Measurements from ENCODE around the gene RTN4IP1. TPM values are rescaled to one million over a fixed set of nuclear protein-coding genes. Genes with fewer than 3 reads are reported as not detected.

RTN4IP1 gene
- total and polyA plus RNA-seq, 7 donors, result 10.0 to 25.6 (median 11.6) TPM

DNA sequence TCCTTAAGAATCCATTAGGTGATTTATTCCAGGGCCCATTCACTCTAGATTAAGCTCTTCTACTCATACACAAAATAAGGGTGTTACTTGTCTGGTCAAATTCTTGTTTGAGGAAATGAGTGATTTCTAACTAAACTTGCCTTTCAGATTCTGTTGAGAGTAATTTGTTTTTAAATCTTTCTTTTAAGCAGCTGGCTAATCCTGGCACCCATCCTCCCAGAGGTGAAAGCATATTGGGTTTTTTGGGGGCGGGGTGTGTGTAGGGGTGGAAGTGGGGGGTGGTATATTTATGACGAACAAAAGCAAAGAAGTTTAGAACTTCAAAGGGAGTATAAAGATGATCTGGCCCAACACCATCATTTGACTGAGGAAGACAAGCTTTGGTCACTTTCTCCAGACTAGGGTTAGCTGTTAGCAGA lies 94.7 kb downstream of the RTN4IP1 start:
- no peaks in the 10 kb centered on the region for H3K4me1 ChIP-seq
- no peak for ATAC-seq
- H3K27me3 ChIP-seq (ENCODE audit: insufficient read depth in 3 of 3, low read length in 2 of 3), result peaks cover 0 to 4% (median 4%) of the 10 kb centered on the region in 3 donors
- TF ChIP-seq, protein P1, sequence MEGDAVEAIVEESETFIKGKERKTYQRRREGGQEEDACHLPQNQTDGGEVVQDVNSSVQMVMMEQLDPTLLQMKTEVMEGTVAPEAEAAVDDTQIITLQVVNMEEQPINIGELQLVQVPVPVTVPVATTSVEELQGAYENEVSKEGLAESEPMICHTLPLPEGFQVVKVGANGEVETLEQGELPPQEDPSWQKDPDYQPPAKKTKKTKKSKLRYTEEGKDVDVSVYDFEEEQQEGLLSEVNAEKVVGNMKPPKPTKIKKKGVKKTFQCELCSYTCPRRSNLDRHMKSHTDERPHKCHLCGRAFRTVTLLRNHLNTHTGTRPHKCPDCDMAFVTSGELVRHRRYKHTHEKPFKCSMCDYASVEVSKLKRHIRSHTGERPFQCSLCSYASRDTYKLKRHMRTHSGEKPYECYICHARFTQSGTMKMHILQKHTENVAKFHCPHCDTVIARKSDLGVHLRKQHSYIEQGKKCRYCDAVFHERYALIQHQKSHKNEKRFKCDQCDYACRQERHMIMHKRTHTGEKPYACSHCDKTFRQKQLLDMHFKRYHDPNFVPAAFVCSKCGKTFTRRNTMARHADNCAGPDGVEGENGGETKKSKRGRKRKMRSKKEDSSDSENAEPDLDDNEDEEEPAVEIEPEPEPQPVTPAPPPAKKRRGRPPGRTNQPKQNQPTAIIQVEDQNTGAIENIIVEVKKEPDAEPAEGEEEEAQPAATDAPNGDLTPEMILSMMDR (IDR thresholded peaks at IDR 0.05), result no peak
- H3K4me3 ChIP-seq, result no peak overlapping the region
- H3K27ac ChIP-seq, result no peak overlapping the region
- 68 to 76% (median 73%) methylated on average over 2 of the region's 2 CpGs for WGBS, 3 donors
- H3K9me3 ChIP-seq, result no peaks in the 10 kb centered on the region
- no peak for DNase-seq
- intact Hi-C loops (cut with DNase I), result no loop called here
- no peaks in the 10 kb centered on the region for H3K36me3 ChIP-seq (ENCODE audit: insufficient read depth in 1 of 2, low read depth in 1 of 2)

DNA sequence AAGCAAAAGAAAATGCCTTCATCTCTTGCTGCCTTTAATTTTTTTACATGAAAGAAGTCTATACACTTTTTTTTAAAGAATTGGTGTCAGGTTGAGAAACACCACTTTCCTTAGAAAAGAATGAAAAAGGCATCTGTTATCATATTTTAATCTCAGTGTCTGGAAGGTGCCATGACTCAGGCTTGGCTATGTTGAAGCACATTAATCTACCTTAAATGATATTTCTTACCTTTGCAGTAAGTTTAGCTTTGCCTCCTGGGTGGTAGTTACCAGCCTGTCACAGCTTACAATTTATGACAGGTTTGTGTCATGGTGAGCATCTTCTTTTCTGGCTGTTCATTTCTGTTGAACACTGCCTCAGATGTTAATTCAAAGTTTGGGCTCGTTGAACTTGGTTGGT lies 95.3 kb downstream of the RTN4IP1 start:
- WGBS, 3 donors, result 58 to 83% (median 70%) methylated on average over 1 of the region's 1 CpG
- Histone ChIP-seq H3K27me3 (ENCODE audit: insufficient read depth in 3 of 3, low read length in 2 of 3) (peaks cover 0 to 4% (median 4%) of the 10 kb centered on the region in 3 donors), H3K27ac (no peak overlapping the region), H3K9me3 (no peaks in the 10 kb centered on the region), H3K36me3 (ENCODE audit: insufficient read depth in 1 of 2, low read depth in 1 of 2) (no peaks in the 10 kb centered on the region), H3K4me3 (no peak overlapping the region), H3K4me1 (no peaks in the 10 kb centered on the region)
- intact Hi-C loops (cut with DNase I), result no loop called here
- no peak for ATAC-seq
- DNase-seq, result no peak
- TF ChIP-seq, protein P1 (IDR thresholded peaks at IDR 0.05), result no peak

GRCh38 chr6:106533054-106533453 lies 96.2 kb downstream of the RTN4IP1 start:
- TF ChIP-seq, protein P1 (IDR thresholded peaks at IDR 0.05), result no peak
- ATAC-seq (no peak), DNase-seq (no peak)
- intact Hi-C loops (cut with DNase I), result no loop called here
- Histone ChIP-seq H3K4me1 (no peaks in the 10 kb centered on the region), H3K36me3 (ENCODE audit: insufficient read depth in 1 of 2, low read depth in 1 of 2) (no peaks in the 10 kb centered on the region), H3K9me3 (no peaks in the 10 kb centered on the region), H3K27me3 (ENCODE audit: insufficient read depth in 3 of 3, low read length in 2 of 3) (peaks cover 0 to 4% (median 2%) of the 10 kb centered on the region in 3 donors), H3K27ac (no peak overlapping the region), H3K4me3 (no peak overlapping the region)
- 70 to 85% (median 85%) methylated on average over 5 of the region's 5 CpGs for WGBS, 3 donors

GRCh38 chr6:106530502-106530901 lies 98.8 kb downstream of the RTN4IP1 start:
- H3K9me3 ChIP-seq, result no peaks in the 10 kb centered on the region
- intact Hi-C loops (cut with DNase I), result no loop called here
- H3K36me3 ChIP-seq (ENCODE audit: insufficient read depth in 1 of 2, low read depth in 1 of 2), result no peaks in the 10 kb centered on the region
- H3K27ac ChIP-seq, result no peak overlapping the region
- TF ChIP-seq, protein P1 (IDR thresholded peaks at IDR 0.05), result no peak
- H3K4me1 ChIP-seq, result no peaks in the 10 kb centered on the region
- ATAC-seq (no peak), DNase-seq (no peak)
- 79 to 84% (median 82%) methylated on average over 1 of the region's 1 CpG for WGBS, 3 donors
- no peak overlapping the region for H3K4me3 ChIP-seq
- H3K27me3 ChIP-seq (ENCODE audit: insufficient read depth in 3 of 3, low read length in 2 of 3), result peaks cover 0 to 4% (median 2%) of the 10 kb centered on the region in 3 donors

- 67 to 91% (median 83%) methylated on average over 1 of the region's 1 CpG for WGBS, 3 donors
- Histone ChIP-seq H3K36me3 (ENCODE audit: insufficient read depth in 1 of 2, low read depth in 1 of 2) (no peaks in the 10 kb centered on the region), H3K4me1 (no peaks in the 10 kb centered on the region), H3K27me3 (ENCODE audit: insufficient read depth in 3 of 3, low read length in 2 of 3) (peaks cover 0 to 4% (median 2%) of the 10 kb centered on the region in 3 donors), H3K9me3 (no peaks in the 10 kb centered on the region), H3K4me3 (no peak overlapping the region), H3K27ac (no peak overlapping the region)
- TF ChIP-seq, protein P1 (IDR thresholded peaks at IDR 0.05), result no peak
- ATAC-seq, result no peak
- intact Hi-C loops (cut with DNase I), result no loop called here
- DNase-seq, result no peak
These were observed 99.3 kb downstream of the RTN4IP1 start for GRCh38 chr6:106530026-106530425.

Measured in psoas muscle (tissue), 8 donors.